ENCODE measurements around the gene IL26. TPM values are rescaled to one million over a fixed set of nuclear protein-coding genes. Genes with fewer than 3 reads are reported as not detected.

Gene IL26
- polyA plus RNA-seq, 1 donor (not counting 4 experiments of a cell fraction or from before 2014, with no cell fraction given): not detected

- DNase-seq (ENCODE audit: low read depth, low spot score) (no peak), FAIRE-seq (no peak)
- no peak overlapping the region for H3K9ac ChIP-seq (ENCODE audit: control insufficient read depth, extremely low read depth, insufficient read depth, low read length)
- no peaks in the 10 kb centered on the region for H3K9me3 ChIP-seq (ENCODE audit: control insufficient read depth, low read depth, low read length)
- H3K27me3 ChIP-seq (ENCODE audit: control insufficient read depth, extremely low read depth, insufficient read depth, low read length): no peaks in the 10 kb centered on the region
- TF ChIP-seq EZH2 (IDR thresholded peaks at IDR 0.05; ENCODE audit: low read length): no peak
- no peaks in the 10 kb centered on the region for H3K79me2 ChIP-seq (ENCODE audit: control insufficient read depth, insufficient read depth, low read length)
- H3K9me1 ChIP-seq (ENCODE audit: control insufficient read depth, extremely low read depth, insufficient read depth, low read length): no peaks in the 10 kb centered on the region
- no peaks in the 10 kb centered on the region for H4K20me1 ChIP-seq (ENCODE audit: control insufficient read depth, extremely low read depth, insufficient read depth, low read length)
- dilution Hi-C loops (cut with MboI; ENCODE audit: extremely low pct_ligation_motif_present, low sequenced_read_pairs): no loop called here
- no peak overlapping the region for H3K27ac ChIP-seq (ENCODE audit: control insufficient read depth, insufficient read depth, low read length)
- H3K4me1 ChIP-seq (ENCODE audit: control insufficient read depth, extremely low read depth, insufficient read depth, low read length): peaks cover 7% of the 10 kb centered on the region
- H3K4me2 ChIP-seq (ENCODE audit: control insufficient read depth, extremely low read depth, insufficient read depth, low read depth, low read length): no peak overlapping the region
- no peak overlapping the region for H3K4me3 ChIP-seq (ENCODE audit: control insufficient read depth in 2 of 3, extremely low read depth in 1 of 3, insufficient read depth in 2 of 3, low read depth in 1 of 3, low read length in 3 of 3)
- H2AFZ ChIP-seq (ENCODE audit: control insufficient read depth, low read length): no peak overlapping the region
- H3K36me3 ChIP-seq (ENCODE audit: control insufficient read depth in 2 of 2, extremely low read depth in 1 of 2, insufficient read depth in 2 of 2, low read length in 2 of 2): no peaks in the 10 kb centered on the region
Measured at GRCh38 chr12:68166317-68166831, 59.2 kb downstream of the IL26 start.

GRCh38 chr12:68163560-68164081, 62.0 kb downstream of the IL26 start:
- H3K9me3 ChIP-seq (ENCODE audit: control insufficient read depth, low read depth, low read length): no peaks in the 10 kb centered on the region
- dilution Hi-C loops (cut with MboI; ENCODE audit: extremely low pct_ligation_motif_present, low sequenced_read_pairs): no loop called here

More at GRCh38 chr12:68163560-68164081, 62.0 kb downstream of the IL26 start:
- Histone ChIP-seq H4K20me1 (ENCODE audit: control insufficient read depth, extremely low read depth, insufficient read depth, low read length) (no peaks in the 10 kb centered on the region), H3K4me1 (ENCODE audit: control insufficient read depth, extremely low read depth, insufficient read depth, low read length) (peaks cover 7% of the 10 kb centered on the region), H3K4me2 (ENCODE audit: control insufficient read depth, extremely low read depth, insufficient read depth, low read depth, low read length) (no peak overlapping the region), H3K79me2 (ENCODE audit: control insufficient read depth, insufficient read depth, low read length) (no peaks in the 10 kb centered on the region), H3K9ac (ENCODE audit: control insufficient read depth, extremely low read depth, insufficient read depth, low read length) (no peak overlapping the region), H3K27ac (ENCODE audit: control insufficient read depth, insufficient read depth, low read length) (no peak overlapping the region), H3K9me1 (ENCODE audit: control insufficient read depth, extremely low read depth, insufficient read depth, low read length) (no peaks in the 10 kb centered on the region), H3K4me3 (ENCODE audit: control insufficient read depth in 2 of 3, extremely low read depth in 1 of 3, insufficient read depth in 2 of 3, low read depth in 1 of 3, low read length in 3 of 3) (no peak overlapping the region), H3K27me3 (ENCODE audit: control insufficient read depth, extremely low read depth, insufficient read depth, low read length) (no peaks in the 10 kb centered on the region), H3K36me3 (ENCODE audit: control insufficient read depth in 2 of 2, extremely low read depth in 1 of 2, insufficient read depth in 2 of 2, low read length in 2 of 2) (no peaks in the 10 kb centered on the region), H2AFZ (ENCODE audit: control insufficient read depth, low read length) (no peak overlapping the region)
- no peak for FAIRE-seq
- TF ChIP-seq EZH2 (IDR thresholded peaks at IDR 0.05; ENCODE audit: low read length): no peak
- TF ChIP-seq, protein P1, sequence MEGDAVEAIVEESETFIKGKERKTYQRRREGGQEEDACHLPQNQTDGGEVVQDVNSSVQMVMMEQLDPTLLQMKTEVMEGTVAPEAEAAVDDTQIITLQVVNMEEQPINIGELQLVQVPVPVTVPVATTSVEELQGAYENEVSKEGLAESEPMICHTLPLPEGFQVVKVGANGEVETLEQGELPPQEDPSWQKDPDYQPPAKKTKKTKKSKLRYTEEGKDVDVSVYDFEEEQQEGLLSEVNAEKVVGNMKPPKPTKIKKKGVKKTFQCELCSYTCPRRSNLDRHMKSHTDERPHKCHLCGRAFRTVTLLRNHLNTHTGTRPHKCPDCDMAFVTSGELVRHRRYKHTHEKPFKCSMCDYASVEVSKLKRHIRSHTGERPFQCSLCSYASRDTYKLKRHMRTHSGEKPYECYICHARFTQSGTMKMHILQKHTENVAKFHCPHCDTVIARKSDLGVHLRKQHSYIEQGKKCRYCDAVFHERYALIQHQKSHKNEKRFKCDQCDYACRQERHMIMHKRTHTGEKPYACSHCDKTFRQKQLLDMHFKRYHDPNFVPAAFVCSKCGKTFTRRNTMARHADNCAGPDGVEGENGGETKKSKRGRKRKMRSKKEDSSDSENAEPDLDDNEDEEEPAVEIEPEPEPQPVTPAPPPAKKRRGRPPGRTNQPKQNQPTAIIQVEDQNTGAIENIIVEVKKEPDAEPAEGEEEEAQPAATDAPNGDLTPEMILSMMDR (optimal IDR thresholded peaks at IDR 0.05 in 1 of 3, IDR thresholded peaks at IDR 0.05 in 1 of 3, conservative IDR thresholded peaks at IDR 0.05 in 1 of 3; ENCODE audit: extremely low read depth in 1 of 3, insufficient read depth in 2 of 3, low read length in 3 of 3): no peak
- DNase-seq (ENCODE audit: low read depth, low spot score): no peak
